Measurements from ENCODE around the gene PPIF. TPM values are rescaled to one million over a fixed set of nuclear protein-coding genes. Genes with fewer than 3 reads are reported as not detected.

PPIF gene
- total RNA-seq, 4 donors from 2014 or later: 0.26 to 22.6 (median 12.7) TPM

DNA sequence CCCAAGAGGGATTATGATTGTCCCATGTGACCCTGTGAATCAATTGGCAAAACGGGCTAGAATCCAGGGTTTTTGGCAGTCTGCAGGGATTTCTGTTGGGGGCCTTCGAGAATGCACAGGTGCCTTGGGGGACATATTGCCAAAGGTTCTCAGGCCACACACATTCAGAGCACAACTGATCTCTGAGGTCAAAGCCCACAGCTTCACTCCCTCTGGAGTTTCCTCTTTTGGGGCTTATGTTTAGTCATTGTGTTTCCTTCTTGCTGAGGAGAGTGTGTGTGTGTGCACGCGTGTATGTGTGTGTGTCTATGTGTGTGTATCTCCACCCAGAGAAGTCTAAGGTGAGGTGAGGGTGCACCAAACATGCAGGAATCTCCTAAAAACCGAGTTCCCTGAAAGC, 8.8 kb downstream of the PPIF start:
- H3K27ac ChIP-seq: no peak overlapping the region
- DNase-seq: no peak
- no peaks in the 10 kb centered on the region for H3K36me3 ChIP-seq
- H3K4me1 ChIP-seq: no peaks in the 10 kb centered on the region
- intact Hi-C loops (cut with DNase I; ENCODE audit: low total_unique reads): no loop called here
- no peak overlapping the region for H3K4me3 ChIP-seq
- H3K27me3 ChIP-seq: no peaks in the 10 kb centered on the region
- TF ChIP-seq CTCF (IDR thresholded peaks at IDR 0.05) (no peak), POLR2A (IDR thresholded peaks at IDR 0.05) (no peak)
- H3K9me3 ChIP-seq: no peaks in the 10 kb centered on the region

DNA sequence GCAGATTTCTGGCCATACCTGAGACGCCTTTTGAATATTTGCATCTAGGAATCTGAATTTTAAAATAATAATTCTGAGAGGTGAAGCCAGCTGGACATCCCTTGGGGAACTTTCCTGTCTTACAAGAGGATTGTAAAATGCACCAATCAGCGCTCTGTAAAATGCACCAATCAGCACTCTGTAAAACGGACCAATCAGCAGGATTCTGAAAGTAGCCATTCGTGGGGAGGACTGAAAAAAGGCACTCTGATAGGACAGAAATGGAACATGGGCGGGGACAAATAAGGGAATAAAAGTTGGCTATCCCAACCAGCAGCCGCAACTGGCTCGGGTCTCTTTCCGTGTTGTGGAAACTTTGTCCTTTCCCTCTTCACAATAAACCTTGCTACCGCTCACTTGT, 9.9 kb downstream of the PPIF start:
- H3K36me3 ChIP-seq: no peaks in the 10 kb centered on the region
- no peak for TF ChIP-seq POLR2A (IDR thresholded peaks at IDR 0.05)
- TF ChIP-seq CTCF (IDR thresholded peaks at IDR 0.05): no peak
- H3K9me3 ChIP-seq: no peaks in the 10 kb centered on the region
- H3K4me1 ChIP-seq: no peaks in the 10 kb centered on the region
- no peak for DNase-seq
- no peak overlapping the region for H3K27ac ChIP-seq
- intact Hi-C loops (cut with DNase I; ENCODE audit: low total_unique reads): no loop called here
- no peaks in the 10 kb centered on the region for H3K27me3 ChIP-seq
- no peak overlapping the region for H3K4me3 ChIP-seq

DNA sequence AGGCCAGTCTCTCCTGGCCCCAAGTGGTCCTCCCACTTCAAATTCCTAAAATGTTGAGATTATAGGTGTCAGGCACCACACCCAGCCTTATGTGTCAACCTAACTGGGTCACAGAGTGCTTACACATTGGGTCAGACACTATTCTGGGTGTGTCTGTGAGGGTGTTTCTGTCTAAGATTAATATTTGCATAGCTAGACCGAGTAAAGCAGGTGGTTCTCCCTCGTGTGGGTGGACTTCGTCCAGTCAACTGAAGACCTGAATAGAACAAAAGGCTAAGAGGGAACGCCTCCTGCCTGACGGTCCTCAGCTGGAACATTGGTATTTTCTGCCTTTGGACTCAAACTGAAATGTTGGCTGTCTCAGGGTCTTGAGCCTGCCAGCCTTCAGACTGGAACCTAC, 11.5 kb downstream of the PPIF start:
- DNase-seq: no peak
- no peaks in the 10 kb centered on the region for H3K4me1 ChIP-seq
- H3K36me3 ChIP-seq: no peaks in the 10 kb centered on the region
- H3K27me3 ChIP-seq: no peaks in the 10 kb centered on the region
- H3K9me3 ChIP-seq: no peaks in the 10 kb centered on the region
- no peak for TF ChIP-seq POLR2A (IDR thresholded peaks at IDR 0.05)
- intact Hi-C loops (cut with DNase I; ENCODE audit: low total_unique reads): no loop called here
- no peak overlapping the region for H3K4me3 ChIP-seq
- H3K27ac ChIP-seq: no peak overlapping the region

DNA sequence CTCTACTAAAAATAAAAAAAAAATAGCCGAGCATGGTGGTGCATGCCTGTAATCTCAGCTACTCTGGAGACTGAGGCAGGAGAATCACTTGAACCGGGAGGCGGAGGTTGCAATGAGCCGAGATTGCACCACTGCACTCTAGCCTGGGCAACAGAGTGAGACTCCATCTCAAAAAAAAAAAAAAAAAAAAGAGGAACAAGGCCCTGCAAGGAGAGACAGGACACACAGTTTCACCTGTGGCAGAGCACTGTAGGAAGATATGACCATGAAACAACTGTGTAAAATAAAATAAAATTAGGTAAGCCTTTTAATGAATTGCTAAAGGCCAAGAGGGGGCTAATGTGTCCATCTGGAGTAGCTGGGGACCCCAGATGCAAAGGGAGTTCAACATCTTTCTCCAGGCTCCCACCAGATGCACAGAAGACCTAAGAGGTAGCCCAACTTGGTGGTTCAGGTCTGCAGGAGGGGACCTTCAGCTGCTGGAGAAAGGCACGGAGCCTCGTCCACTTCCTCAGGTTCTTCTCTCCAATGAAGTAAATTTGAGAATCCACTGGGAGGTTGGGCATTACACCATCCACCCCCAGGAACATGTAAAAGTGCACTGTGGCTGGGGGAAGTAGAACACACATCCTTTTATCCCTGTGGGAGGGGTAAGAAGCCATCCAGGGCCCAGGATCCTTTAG, 12.7 kb downstream of the PPIF start:
- intact Hi-C loops (cut with DNase I; ENCODE audit: low total_unique reads): no loop called here
- TF ChIP-seq POLR2A (IDR thresholded peaks at IDR 0.05) (no peak), CTCF (IDR thresholded peaks at IDR 0.05) (no peak)
- no peaks in the 10 kb centered on the region for H3K36me3 ChIP-seq
- no peak overlapping the region for H3K4me3 ChIP-seq
- no peaks in the 10 kb centered on the region for H3K27me3 ChIP-seq
- H3K9me3 ChIP-seq: no peaks in the 10 kb centered on the region
- no peaks in the 10 kb centered on the region for H3K4me1 ChIP-seq
- no peak overlapping the region for H3K27ac ChIP-seq
- no peak for DNase-seq

DNA sequence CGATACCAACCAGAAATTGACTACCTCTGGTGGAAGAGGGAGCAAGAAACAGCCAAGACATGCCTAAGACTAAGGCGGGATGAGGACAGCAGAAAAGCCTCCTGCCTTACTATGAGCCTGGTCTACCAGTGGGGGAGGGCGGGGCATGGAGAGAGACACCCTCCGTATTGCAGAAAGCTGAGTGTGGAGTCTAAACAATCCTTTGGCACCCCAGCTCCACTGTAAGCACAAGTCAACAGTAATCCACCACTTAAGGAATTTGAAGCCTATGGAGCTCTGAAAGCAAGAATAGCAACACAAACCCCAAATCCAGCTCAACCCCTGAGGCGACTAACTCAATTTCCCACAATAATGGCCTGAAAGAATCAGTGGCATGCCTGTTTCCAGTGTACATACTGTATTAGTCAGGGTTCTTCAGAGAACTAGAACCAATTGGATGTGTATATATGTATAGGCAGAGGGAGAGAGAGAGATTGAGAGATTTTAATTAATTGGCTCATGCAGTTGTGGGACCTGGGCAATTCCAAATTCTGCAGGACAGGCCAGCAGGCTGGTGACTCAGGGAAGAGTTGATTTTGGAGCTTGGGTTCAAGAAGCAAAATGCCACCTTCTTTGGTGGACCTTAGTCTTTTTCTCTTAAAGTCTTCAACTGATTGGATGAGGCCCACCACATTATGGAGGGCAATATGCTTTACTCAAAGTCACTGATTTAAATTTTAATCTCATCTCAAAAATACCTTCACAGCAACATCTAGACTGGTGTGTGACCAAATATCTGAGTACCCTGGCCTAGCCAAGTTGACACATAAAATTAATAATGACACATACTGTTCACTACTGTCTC, 13.5 kb downstream of the PPIF start:
- H3K4me3 ChIP-seq: no peak overlapping the region
- H3K9me3 ChIP-seq: no peaks in the 10 kb centered on the region
- H3K36me3 ChIP-seq: no peaks in the 10 kb centered on the region
- no peak for DNase-seq
- no peaks in the 10 kb centered on the region for H3K4me1 ChIP-seq
- TF ChIP-seq CTCF (IDR thresholded peaks at IDR 0.05) (no peak), POLR2A (IDR thresholded peaks at IDR 0.05) (no peak)
- no peak overlapping the region for H3K27ac ChIP-seq
- no peaks in the 10 kb centered on the region for H3K27me3 ChIP-seq
- intact Hi-C loops (cut with DNase I; ENCODE audit: low total_unique reads): no loop called here
